GM13976 (cell line): ENCODE results near the gene BCAS3.

Experiments used
- DNase-seq: peaks from one replicate; pipeline ENCODE4 v3.0.0; 2012; ENCODE audit warnings: low spot score
- CTCF ChIP-seq: IDR thresholded peaks from 2 replicates; pipeline ENCODE4 v1.5.1; 2012; ENCODE audit warnings: borderline replicate concordance, mild to moderate bottlenecking; ENCODE audit not compliant: insufficient read depth; ENCODE audit errors: extremely low read depth, missing control alignments, control extremely low read depth
- in situ Hi-C: fragments of 300-500 bp; cut with MboI; formaldehyde crosslinking; loops from one replicate; pipeline ENCODE4 v1.12.0; 2022; ENCODE audit warnings: low sequenced_read_pairs, mixed read lengths, inconsistent platforms; ENCODE audit not compliant: unreplicated experiment

Gene BCAS3

GRCh38 chr17:61253937-61254574 is 576.4 kb downstream of the BCAS3 start:
- in situ Hi-C loops, result no loop called here
- DNase-seq, result no peak
- TF ChIP-seq CTCF, result no peak

- TF ChIP-seq CTCF, result no peak
- DNase-seq, result no peak
- in situ Hi-C loops, result no loop called here
These were observed 577.3 kb downstream of the BCAS3 start for GRCh38 chr17:61254904-61255303.

GRCh38 chr17:61255647-61256046 is 578.0 kb downstream of the BCAS3 start:
- in situ Hi-C loops, result no loop called here
- TF ChIP-seq CTCF, result no peak
- DNase-seq, result no peak

- in situ Hi-C loops, result no loop called here
- DNase-seq, result no peak
- no peak for TF ChIP-seq CTCF
These were observed 581.7 kb downstream of the BCAS3 start for GRCh38 chr17:61259360-61259759.

- in situ Hi-C loops, result no loop called here
- DNase-seq, result no peak
These were observed 582.6 kb downstream of the BCAS3 start for GRCh38 chr17:61260071-61260797.

More at GRCh38 chr17:61260071-61260797, 582.6 kb downstream of the BCAS3 start:
- TF ChIP-seq CTCF, result no peak
